HepG2 (cell line): Measurements from ENCODE around the gene FAM3A. TPM values are rescaled to one million over a fixed set of nuclear protein-coding genes. Genes with fewer than 3 reads are reported as not detected.

Experiments
- ATAC-seq: fragments of 200-7000 bp; cut with Tn5 transposase; 3 replicates; pipeline ENCODE4 v1.9.1; 2020; ENCODE audit warnings: mild to moderate bottlenecking, moderate library complexity
- BruUV-seq: library from RNA; stranded (reverse); fragments of 400-500 nt; replicated peaks from 2 replicates; lab custom pipeline; 2021; lab: Mats Ljungman, UMichigan
- CTCF ChIA-PET: fragments of 300-600 bp; formaldehyde crosslinking; extraction: SDS; loops from one replicate; lab custom pipeline; 2021; ENCODE audit warnings: low total read pairs, inconsistent platforms, low intra/inter-chr PET ratio; lab: Yijun Ruan, JAX
- POLR2A ChIA-PET: fragments of 350-600 bp; sonication (Branson Sonifier 250); formaldehyde crosslinking; loops from one replicate; lab custom pipeline; 2020; ENCODE audit warnings: antibody characterized with exemption, inconsistent platforms; lab: Yijun Ruan, JAX
- DNase-seq: peaks from one replicate; pipeline ENCODE4 v3.0.0-alpha.2; 2015; ENCODE audit warnings: low spot score
- FAIRE-seq: peaks from 3 replicates; lab custom pipeline; 2011; peaks lifted over from hg19 to GRCh38; lab: Jason Lieb, UNC
- H2AFZ ChIP-seq: one replicate; pipeline ENCODE4 v1.6.1; 2011; ENCODE audit warnings: low read length, inconsistent platforms
- H3K27ac ChIP-seq: fragments of 300-600 bp; 3 replicates; pipeline ENCODE4 v1.8.0; 2011; ENCODE audit warnings: mixed run types, mild to moderate bottlenecking, mixed read lengths, low read length, inconsistent platforms; ENCODE audit not compliant: insufficient read depth; ENCODE audit errors: extremely low read length
- H3K27me3 ChIP-seq, 2 experiments: fragments of 200-600 bp in 1 of 2; 2 replicates in 1 of 2; 3 replicates in 1 of 2; pipeline versions ENCODE4 v1.6.0 to v1.8.0; 2011; ENCODE audit warnings: low read length in 2 of 2, mild to moderate bottlenecking in 2 of 2, moderate library complexity in 2 of 2, inconsistent platforms in 1 of 2; ENCODE audit not compliant: insufficient read depth in 2 of 2, control insufficient read depth in 1 of 2
- H3K36me3 ChIP-seq, 2 experiments: fragments of 200-600 bp in 1 of 2; replicated peaks in 1 of 2; 2 replicates in 1 of 2; 3 replicates in 1 of 2; pipeline versions ENCODE4 v1.5.1 to v1.8.0; 2011; ENCODE audit warnings: low read length in 2 of 2, inconsistent platforms in 1 of 2; ENCODE audit not compliant: insufficient read depth in 2 of 2, control insufficient read depth in 1 of 2
- H3K4me1 ChIP-seq: 2 replicates; pipeline ENCODE4 v1.5.1; 2012; ENCODE audit warnings: low read length, inconsistent platforms; ENCODE audit not compliant: insufficient read depth
- H3K4me2 ChIP-seq: 2 replicates; pipeline ENCODE4 v1.6.0; 2011; ENCODE audit warnings: low read depth, low read length, inconsistent platforms
- H3K4me3 ChIP-seq, 3 experiments: fragments of 200-600 bp in 1 of 3; sonication (generic), shearing (Covaris generic) in 1 of 3; replicated peaks in 1 of 3; 2 replicates each; pipeline ENCODE4 v1.5.1; 2011 to 2016; ENCODE audit warnings: low read length in 3 of 3, inconsistent platforms in 2 of 3, low read depth in 2 of 3, mild to moderate bottlenecking in 2 of 3, control low read depth in 1 of 3, mixed read lengths in 1 of 3; ENCODE audit not compliant: insufficient read depth in 1 of 3
- H3K79me2 ChIP-seq: one replicate; pipeline ENCODE4 v1.6.1; 2011; ENCODE audit warnings: low read length, inconsistent platforms; ENCODE audit not compliant: insufficient read depth
- H3K9ac ChIP-seq: 2 replicates; pipeline ENCODE4 v1.6.0; 2011; ENCODE audit warnings: mild to moderate bottlenecking, low read depth, low read length, inconsistent platforms; ENCODE audit not compliant: insufficient read depth
- H3K9me3 ChIP-seq: 2 replicates; pipeline ENCODE4 v1.5.1; 2012; ENCODE audit warnings: mild to moderate bottlenecking, low read length
- H4K20me1 ChIP-seq: 2 replicates; pipeline ENCODE4 v1.6.0; 2011; ENCODE audit warnings: inconsistent platforms, mild to moderate bottlenecking, low read length, moderate library complexity; ENCODE audit not compliant: insufficient read depth
- GPBP1L1 ChIP-seq: sonication (generic); formaldehyde crosslinking; IDR thresholded peaks from 2 replicates; pipeline ENCODE4 v1.5.0; 2020; ENCODE audit warnings: mild to moderate bottlenecking, missing genetic modification reagents
- MLX ChIP-seq: IDR thresholded peaks from 2 replicates; pipeline ENCODE4 v1.6.1; 2016
- PHB2 ChIP-seq: fragments of 450-650 bp; IDR thresholded peaks from 2 replicates; pipeline ENCODE4 v1.6.1; 2018; ENCODE audit not compliant: partially characterized antibody
- PLRG1 ChIP-seq: fragments of 450-650 bp; conservative IDR thresholded peaks from 2 replicates; pipeline ENCODE4 v1.6.1; 2016
- RFX1 ChIP-seq: fragments of 450-650 bp; IDR thresholded peaks from 2 replicates; pipeline ENCODE4 v1.6.1; 2017
- ZBTB49 ChIP-seq: sonication (generic); formaldehyde crosslinking; IDR thresholded peaks from 2 replicates; pipeline ENCODE4 v1.4.0; 2020; ENCODE audit warnings: missing genetic modification reagents, borderline replicate concordance
- ZNF251 ChIP-seq: sonication (generic); formaldehyde crosslinking; IDR thresholded peaks from 2 replicates; pipeline ENCODE4 v1.9.0; 2021; ENCODE audit warnings: mild to moderate bottlenecking, missing genetic modification reagents
- ZNF260 ChIP-seq: sonication (generic); formaldehyde crosslinking; IDR thresholded peaks from 2 replicates; pipeline ENCODE4 v1.4.0; 2020; ENCODE audit warnings: missing genetic modification reagents, low read depth, mild to moderate bottlenecking, borderline replicate concordance
- ZNF883 ChIP-seq: sonication (generic); formaldehyde crosslinking; IDR thresholded peaks from 2 replicates; pipeline ENCODE4 v1.5.1; 2020; ENCODE audit warnings: mild to moderate bottlenecking, missing genetic modification reagents; ENCODE audit errors: not compliant biosample characterization
- WGBS: methylation state at CpG from one replicate; pipeline ENCODE4 v1.1.6; 2017; ENCODE audit warnings: low lambda C conversion rate; 5-methylcytosine and 5-hydroxymethylcytosine counted together
- in situ Hi-C: cut with HindIII; loops from 2 replicates; pipeline ENCODE4 v1.10.0; 2017; ENCODE audit warnings: low pct_unique_long_range_greater_than_20kb; ENCODE audit not compliant: extremely low pct_ligation_motif_present
- intact Hi-C: fragments of 100-400 bp; cut with micrococcal nuclease; formaldehyde crosslinking; loops from one replicate; pipeline ENCODE4 v1.10.0; 2022; ENCODE audit not compliant: unreplicated experiment
- polyA plus RNA-seq, 8 experiments: library from polyadenylated mRNA; depleted of rRNA in 3 of 8; stranded (reverse) in 7 of 8; unstranded in 1 of 8; fragments of >200 nt; fragmentation: Illumina TruSeq in 4 of 8; extraction: Trizol in 4 of 8; gene quantifications; 2 replicates each; pipeline versions ENCODE4 v1.2.1 to v1.2.3, GENCODE V29; 2011 to 2016; ENCODE audit warnings: low read depth in 4 of 8, missing spikeins in 1 of 8, mixed read lengths in 1 of 8; ENCODE audit not compliant: insufficient read depth in 1 of 8
- total RNA-seq, 5 experiments: library from RNA; depleted of rRNA; stranded (reverse); fragments of >200 nt; fragmentation: Illumina TruSeq; extraction: Trizol; gene quantifications; 2 replicates each; pipeline ENCODE4 v1.2.3, GENCODE V29; 2016; ENCODE audit warnings: low read depth in 1 of 5
- TF ChIP-seq, protein P1 (sequence below): sonication (generic); formaldehyde crosslinking; IDR thresholded peaks from 2 replicates; pipeline ENCODE4 v1.4.0; 2020; ENCODE audit warnings: missing genetic modification reagents, borderline replicate concordance
- TF ChIP-seq, protein P2 (sequence below): IDR thresholded peaks from 2 replicates; pipeline ENCODE4 v1.6.1; 2016; ENCODE audit warnings: missing genetic modification reagents, missing compliant biosample characterization
- TF ChIP-seq, protein P3 (sequence below): sonication (generic); formaldehyde crosslinking; conservative IDR thresholded peaks from 2 replicates; pipeline ENCODE4 v1.4.0; 2020; ENCODE audit warnings: missing genetic modification reagents

The FAM3A gene
- total and polyA plus RNA-seq, 2 of the 13 experiments (the other 11 are each of a cell fraction or from before 2014, with no cell fraction given): 11.2 to 22.7 TPM

GRCh38 chrX:154466907-154467306, 49.1 kb downstream of the FAM3A start:
- FAIRE-seq (no peak), ATAC-seq (no peak), DNase-seq (no peak)
- Histone ChIP-seq H3K4me3 (no peak overlapping the region), H4K20me1 (no peaks in the 10 kb centered on the region), H3K79me2 (no peaks in the 10 kb centered on the region), H3K9ac (no peak overlapping the region), H3K27me3 (no peaks in the 10 kb centered on the region), H3K27ac (no peak overlapping the region), H3K9me3 (no peaks in the 10 kb centered on the region), H3K4me1 (peaks cover 6% of the 10 kb centered on the region; the same call in 1 of the 2 replicates), H3K4me2 (no peak overlapping the region), H3K36me3 (peaks cover 6 to 8% of the 10 kb centered on the region in 2 experiments; a peak in 2 of 5 replicates), H2AFZ (no peak overlapping the region)
- no TSS peak for BruUV-seq
- no CpG with 5 or more reads among the region's 15 CpGs for WGBS
- ChIA-PET CTCF (no interaction called here), POLR2A (no interaction called here)
- intact Hi-C loops: no loop called here
- in situ Hi-C loops: no loop called here
- TF ChIP-seq, protein P1, sequence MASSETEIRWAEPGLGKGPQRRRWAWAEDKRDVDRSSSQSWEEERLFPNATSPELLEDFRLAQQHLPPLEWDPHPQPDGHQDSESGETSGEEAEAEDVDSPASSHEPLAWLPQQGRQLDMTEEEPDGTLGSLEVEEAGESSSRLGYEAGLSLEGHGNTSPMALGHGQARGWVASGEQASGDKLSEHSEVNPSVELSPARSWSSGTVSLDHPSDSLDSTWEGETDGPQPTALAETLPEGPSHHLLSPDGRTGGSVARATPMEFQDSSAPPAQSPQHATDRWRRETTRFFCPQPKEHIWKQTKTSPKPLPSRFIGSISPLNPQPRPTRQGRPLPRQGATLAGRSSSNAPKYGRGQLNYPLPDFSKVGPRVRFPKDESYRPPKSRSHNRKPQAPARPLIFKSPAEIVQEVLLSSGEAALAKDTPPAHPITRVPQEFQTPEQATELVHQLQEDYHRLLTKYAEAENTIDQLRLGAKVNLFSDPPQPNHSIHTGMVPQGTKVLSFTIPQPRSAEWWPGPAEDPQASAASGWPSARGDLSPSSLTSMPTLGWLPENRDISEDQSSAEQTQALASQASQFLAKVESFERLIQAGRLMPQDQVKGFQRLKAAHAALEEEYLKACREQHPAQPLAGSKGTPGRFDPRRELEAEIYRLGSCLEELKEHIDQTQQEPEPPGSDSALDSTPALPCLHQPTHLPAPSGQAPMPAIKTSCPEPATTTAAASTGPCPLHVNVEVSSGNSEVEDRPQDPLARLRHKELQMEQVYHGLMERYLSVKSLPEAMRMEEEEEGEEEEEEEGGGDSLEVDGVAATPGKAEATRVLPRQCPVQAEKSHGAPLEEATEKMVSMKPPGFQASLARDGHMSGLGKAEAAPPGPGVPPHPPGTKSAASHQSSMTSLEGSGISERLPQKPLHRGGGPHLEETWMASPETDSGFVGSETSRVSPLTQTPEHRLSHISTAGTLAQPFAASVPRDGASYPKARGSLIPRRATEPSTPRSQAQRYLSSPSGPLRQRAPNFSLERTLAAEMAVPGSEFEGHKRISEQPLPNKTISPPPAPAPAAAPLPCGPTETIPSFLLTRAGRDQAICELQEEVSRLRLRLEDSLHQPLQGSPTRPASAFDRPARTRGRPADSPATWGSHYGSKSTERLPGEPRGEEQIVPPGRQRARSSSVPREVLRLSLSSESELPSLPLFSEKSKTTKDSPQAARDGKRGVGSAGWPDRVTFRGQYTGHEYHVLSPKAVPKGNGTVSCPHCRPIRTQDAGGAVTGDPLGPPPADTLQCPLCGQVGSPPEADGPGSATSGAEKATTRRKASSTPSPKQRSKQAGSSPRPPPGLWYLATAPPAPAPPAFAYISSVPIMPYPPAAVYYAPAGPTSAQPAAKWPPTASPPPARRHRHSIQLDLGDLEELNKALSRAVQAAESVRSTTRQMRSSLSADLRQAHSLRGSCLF (CRISPR knock-in tag): no peak
- TF ChIP-seq, protein P2, sequence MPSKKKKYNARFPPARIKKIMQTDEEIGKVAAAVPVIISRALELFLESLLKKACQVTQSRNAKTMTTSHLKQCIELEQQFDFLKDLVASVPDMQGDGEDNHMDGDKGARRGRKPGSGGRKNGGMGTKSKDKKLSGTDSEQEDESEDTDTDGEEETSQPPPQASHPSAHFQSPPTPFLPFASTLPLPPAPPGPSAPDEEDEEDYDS (CRISPR knock-in tag): no peak
- TF ChIP-seq, protein P3, sequence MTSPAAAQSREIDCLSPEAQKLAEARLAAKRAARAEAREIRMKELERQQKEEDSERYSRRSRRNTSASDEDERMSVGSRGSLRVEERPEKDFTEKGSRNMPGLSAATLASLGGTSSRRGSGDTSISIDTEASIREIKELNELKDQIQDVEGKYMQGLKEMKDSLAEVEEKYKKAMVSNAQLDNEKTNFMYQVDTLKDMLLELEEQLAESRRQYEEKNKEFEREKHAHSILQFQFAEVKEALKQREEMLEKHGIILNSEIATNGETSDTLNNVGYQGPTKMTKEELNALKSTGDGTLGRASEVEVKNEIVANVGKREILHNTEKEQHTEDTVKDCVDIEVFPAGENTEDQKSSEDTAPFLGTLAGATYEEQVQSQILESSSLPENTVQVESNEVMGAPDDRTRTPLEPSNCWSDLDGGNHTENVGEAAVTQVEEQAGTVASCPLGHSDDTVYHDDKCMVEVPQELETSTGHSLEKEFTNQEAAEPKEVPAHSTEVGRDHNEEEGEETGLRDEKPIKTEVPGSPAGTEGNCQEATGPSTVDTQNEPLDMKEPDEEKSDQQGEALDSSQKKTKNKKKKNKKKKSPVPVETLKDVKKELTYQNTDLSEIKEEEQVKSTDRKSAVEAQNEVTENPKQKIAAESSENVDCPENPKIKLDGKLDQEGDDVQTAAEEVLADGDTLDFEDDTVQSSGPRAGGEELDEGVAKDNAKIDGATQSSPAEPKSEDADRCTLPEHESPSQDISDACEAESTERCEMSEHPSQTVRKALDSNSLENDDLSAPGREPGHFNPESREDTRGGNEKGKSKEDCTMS: no peak
- TF ChIP-seq MLX (CRISPR knock-in tag) (no peak), ZNF251 (no peak), GPBP1L1 (CRISPR knock-in tag) (no peak), ZNF260 (CRISPR knock-in tag) (no peak), PLRG1 (no peak), PHB2 (no peak), ZNF883 (CRISPR knock-in tag) (no peak), ZBTB49 (no peak), RFX1 (no peak)
